Common myeloid progenitor, CD34-positive (primary cell): ENCODE measurements around the gene WDR86.
A peak's percentile ranks its signal among the peaks of the same experiment; 100 is the strongest.

ENCODE experiments used
- CTCF ChIA-PET: fragments of 350-600 bp; sonication (Branson Sonifier 250); formaldehyde crosslinking; loops from one replicate; lab custom pipeline; 2021; ENCODE audit warnings: antibody characterized with exemption; lab: Charles Lee
- POLR2A ChIA-PET: fragments of 350-600 bp; sonication (Branson Sonifier 250); formaldehyde crosslinking; loops from one replicate; lab custom pipeline; 2021; ENCODE audit warnings: antibody characterized with exemption; lab: Charles Lee
- DNase-seq, 3 donors: peaks; one replicate each; pipeline versions ENCODE4 v3.0.0 to v3.0.0-alpha.2; 2013
- H3K27ac ChIP-seq, 2 experiments: 1 replicate in 1 of 2; 2 replicates in 1 of 2; pipeline ENCODE4 v1.7.0; 2013; ENCODE audit warnings: inconsistent platforms in 2 of 2, low read length in 2 of 2, mild to moderate bottlenecking in 2 of 2, low read depth in 1 of 2, moderate library complexity in 1 of 2; ENCODE audit not compliant: severe bottlenecking in 2 of 2, insufficient read depth in 1 of 2, poor library complexity in 1 of 2
- H3K27me3 ChIP-seq, 5 experiments: replicated peaks in 2 of 5; 1 replicate in 3 of 5; 2 replicates in 2 of 5; pipeline versions ENCODE4 v1.6.1 to v1.7.0; 2013; ENCODE audit warnings: low read length in 4 of 5, mild to moderate bottlenecking in 2 of 5, moderate library complexity in 2 of 5, inconsistent platforms in 1 of 5; ENCODE audit not compliant: insufficient read depth in 5 of 5, control insufficient read depth in 4 of 5
- H3K36me3 ChIP-seq, 4 experiments: 1 replicate in 2 of 4; 2 replicates in 2 of 4; pipeline versions ENCODE4 v1.6.1 to v1.7.0; 2013; ENCODE audit warnings: low read length in 3 of 4, control low read depth in 1 of 4, mild to moderate bottlenecking in 1 of 4; ENCODE audit not compliant: control insufficient read depth in 4 of 4, insufficient read depth in 4 of 4
- H3K4me1 ChIP-seq, 4 experiments: 1 replicate in 3 of 4; 2 replicates in 1 of 4; pipeline versions ENCODE4 v1.6.1 to v1.7.1; 2013; ENCODE audit warnings: low read length in 3 of 4, mild to moderate bottlenecking in 3 of 4, control low read depth in 1 of 4, inconsistent platforms in 1 of 4, moderate library complexity in 1 of 4; ENCODE audit not compliant: control insufficient read depth in 4 of 4, insufficient read depth in 4 of 4; ENCODE audit errors: control extremely low read depth in 1 of 4
- H3K4me3 ChIP-seq, 7 experiments: 1 replicate in 4 of 7; 2 replicates in 3 of 7; pipeline versions ENCODE4 v1.5.1 to v1.7.0; 2013; ENCODE audit warnings: mild to moderate bottlenecking in 7 of 7, low read length in 6 of 7, moderate library complexity in 6 of 7, inconsistent platforms in 2 of 7, low read depth in 2 of 7, control low read depth in 1 of 7; ENCODE audit not compliant: insufficient read depth in 4 of 7, control insufficient read depth in 1 of 7; ENCODE audit errors: extremely low read depth in 1 of 7
- H3K9me3 ChIP-seq, 5 experiments: 1 replicate in 4 of 5; 2 replicates in 1 of 5; pipeline versions ENCODE4 v1.6.1 to v1.7.1; 2013; ENCODE audit warnings: low read length in 4 of 5, mild to moderate bottlenecking in 2 of 5, inconsistent platforms in 1 of 5, low read depth in 1 of 5, moderate library complexity in 1 of 5; ENCODE audit not compliant: control insufficient read depth in 4 of 5, insufficient read depth in 2 of 5; ENCODE audit errors: control extremely low read depth in 1 of 5
- WGBS: methylation state at CpG from one replicate; pipeline ENCODE4 v1.1.5; 2013; ENCODE audit not compliant: insufficient coverage; 5-methylcytosine and 5-hydroxymethylcytosine counted together

WDR86 gene

GRCh38 chr7:151440799-151441445 lies 31.1 kb upstream of the WDR86 start:
- Histone ChIP-seq H3K4me3 (no peak overlapping the region), H3K4me1 (peaks cover 0 to 25% (median 12%) of the 10 kb centered on the region in 4 experiments), H3K27me3 (peaks cover 0 to 28% (median 5%) of the 10 kb centered on the region in 5 experiments), H3K36me3 (no peaks in the 10 kb centered on the region), H3K27ac (no peak overlapping the region), H3K9me3 (no peaks in the 10 kb centered on the region)
- ChIA-PET POLR2A (no interaction called here), CTCF (interaction anchor here (0.7 to 14.8 kb wide), 4 partner anchors 8 to 71 kb away, joined by 3 to 280 read pairs (median 8); no protein-coding TSS in a partner anchor)
- WGBS = 89% methylated on average over 7 of the region's 10 CpGs
- DNase-seq = no peak

GRCh38 chr7:151439855-151440798 lies 30.3 kb upstream of the WDR86 start, which contains the start of gene CRYGN:
Gene CRYGN (minus strand): TSS chr7:151440141. CDS start chr7:151439917, 224 bp downstream.
- H3K36me3 ChIP-seq = no peaks in the 10 kb centered on the region
- H3K27ac ChIP-seq = no peak within 1 kb of the TSS
- peaks cover 0 to 28% (median 5%) of the 10 kb centered on the region in 5 experiments for H3K27me3 ChIP-seq
- peak within 1 kb of the TSS in 6 of 7 experiments; percentile 9 to 72 (median 52) for H3K4me3 ChIP-seq
- H3K4me1 ChIP-seq = peaks cover 0 to 25% (median 12%) of the 10 kb centered on the region in 4 experiments
- CTCF ChIA-PET = interaction anchor here (0.9 to 14.8 kb wide), 3 partner anchors 8 to 70 kb away, joined by 3 to 280 read pairs (median 13); no protein-coding TSS in a partner anchor
- WGBS = 32% methylated on average over 36 of the region's 51 CpGs
- DNase-seq = peak in 2 of 3 donors; percentile 20 to 37
- H3K9me3 ChIP-seq = no peaks in the 10 kb centered on the region
- POLR2A ChIA-PET = no interaction called here

GRCh38 chr7:151438864-151439601 lies 29.2 kb upstream of the WDR86 start:
- Histone ChIP-seq H3K4me1 (peaks cover 0 to 25% (median 12%) of the 10 kb centered on the region in 4 experiments), H3K36me3 (no peaks in the 10 kb centered on the region), H3K27me3 (peaks cover 0 to 28% (median 5%) of the 10 kb centered on the region in 5 experiments), H3K9me3 (no peaks in the 10 kb centered on the region), H3K4me3 (peak overlapping the region in 4 of 7 experiments; percentile 9 to 72 (median 59)), H3K27ac (no peak overlapping the region)
- DNase-seq = no peak
- ChIA-PET POLR2A (no interaction called here), CTCF (interaction anchor here (0.8 to 2.4 kb wide), 6 partner anchors 9 to 343 kb away, joined by 3 to 20 read pairs (median 4); no protein-coding TSS in a partner anchor)
- 92% methylated on average over 14 of the region's 17 CpGs for WGBS

- no peaks in the 10 kb centered on the region for H3K36me3 ChIP-seq
- DNase-seq = no peak
- peaks cover 0 to 28% (median 7%) of the 10 kb centered on the region in 5 experiments for H3K27me3 ChIP-seq
- H3K4me3 ChIP-seq = no peak overlapping the region
- WGBS = 96% methylated on average over 22 of the region's 23 CpGs
- H3K27ac ChIP-seq = no peak overlapping the region
- H3K4me1 ChIP-seq = peaks cover 0 to 32% (median 16%) of the 10 kb centered on the region in 4 experiments
- ChIA-PET POLR2A (no interaction called here), CTCF (interaction anchor here (0.8 to 2.4 kb wide), 9 partner anchors 10 to 345 kb away, joined by 3 to 20 read pairs (median 4); no protein-coding TSS in a partner anchor)
- H3K9me3 ChIP-seq = no peaks in the 10 kb centered on the region
These were observed 28.2 kb upstream of the WDR86 start for GRCh38 chr7:151437866-151438516.

- Histone ChIP-seq H3K9me3 (no peaks in the 10 kb centered on the region), H3K27me3 (peaks cover 0 to 28% (median 7%) of the 10 kb centered on the region in 5 experiments), H3K27ac (no peak overlapping the region), H3K36me3 (no peaks in the 10 kb centered on the region), H3K4me1 (peaks cover 0 to 40% (median 21%) of the 10 kb centered on the region in 4 experiments), H3K4me3 (no peak overlapping the region)
- WGBS = 95% methylated on average over 13 of the region's 13 CpGs
- ChIA-PET POLR2A (no interaction called here), CTCF (interaction anchor here (0.9 to 2.4 kb wide), 5 partner anchors 11 to 121 kb away, joined by 3 to 20 read pairs (median 4); no protein-coding TSS in a partner anchor)
- DNase-seq = no peak
These were observed 27.3 kb upstream of the WDR86 start for GRCh38 chr7:151437159-151437553.
